Liver (tissue), 9 donors: ENCODE measurements around the gene CTBP1. TPM values are rescaled to one million over a fixed set of nuclear protein-coding genes. Genes with fewer than 3 reads are reported as not detected.

Experiments
- DNase-seq: peaks from one replicate; pipeline ENCODE4 v3.0.0-alpha.2; 2017; ENCODE audit warnings: low spot score
- H3K27ac ChIP-seq, 2 donors: one replicate each; pipeline ENCODE4 v1.7.0; 2013; ENCODE audit warnings: inconsistent platforms in 2 of 2, low read length in 2 of 2, control low read depth in 1 of 2, low read depth in 1 of 2, mild to moderate bottlenecking in 1 of 2
- H3K27me3 ChIP-seq, 4 donors: one replicate each; pipeline versions ENCODE4 v1.6.1 to v1.7.0; 2013; ENCODE audit warnings: low read length in 3 of 4, inconsistent platforms in 1 of 4, mild to moderate bottlenecking in 1 of 4, moderate library complexity in 1 of 4; ENCODE audit not compliant: control insufficient read depth in 4 of 4, insufficient read depth in 4 of 4
- H3K36me3 ChIP-seq, 4 donors: one replicate each; pipeline versions ENCODE4 v1.6.1 to v1.7.0; 2013; ENCODE audit warnings: low read length in 3 of 4, mild to moderate bottlenecking in 3 of 4, low read depth in 1 of 4, moderate library complexity in 1 of 4; ENCODE audit not compliant: control insufficient read depth in 4 of 4, insufficient read depth in 3 of 4
- H3K4me1 ChIP-seq, 4 donors: one replicate each; pipeline versions ENCODE4 v1.6.1 to v1.7.0; 2013; ENCODE audit warnings: low read length in 3 of 4, mild to moderate bottlenecking in 3 of 4, moderate library complexity in 1 of 4; ENCODE audit not compliant: control insufficient read depth in 4 of 4, insufficient read depth in 4 of 4
- H3K4me3 ChIP-seq, 3 donors: one replicate each; pipeline versions ENCODE4 v1.6.1 to v1.7.0; 2013; ENCODE audit warnings: low read length in 3 of 3, control low read depth in 1 of 3, low read depth in 1 of 3, mild to moderate bottlenecking in 1 of 3
- H3K9ac ChIP-seq, 2 donors: one replicate each; pipeline ENCODE4 v1.7.0; 2013; ENCODE audit warnings: low read length in 2 of 2, mild to moderate bottlenecking in 2 of 2, moderate library complexity in 2 of 2, control low read depth in 1 of 2, low read depth in 1 of 2
- H3K9me3 ChIP-seq, 4 donors: one replicate each; pipeline versions ENCODE4 v1.6.1 to v1.7.0; 2013; ENCODE audit warnings: low read length in 3 of 4; ENCODE audit not compliant: control insufficient read depth in 4 of 4
- CTCF ChIP-seq: fragments of 150-350 bp; IDR thresholded peaks from 2 replicates; pipeline ENCODE4 v1.5.1; 2017; ENCODE audit warnings: improper control_type of control experiment, low read depth, low read length; ENCODE audit not compliant: missing input control
- EGR1 ChIP-seq, 2 donors: IDR thresholded peaks; 2 replicates each; pipeline ENCODE4 v1.6.1; 2016 to 2018; ENCODE audit warnings: antibody characterized with exemption in 2 of 2, low read depth in 2 of 2
- FOXA1 ChIP-seq: IDR thresholded peaks from 2 replicates; pipeline ENCODE4 v1.6.1; 2016; ENCODE audit warnings: antibody characterized with exemption
- HNF4A ChIP-seq, 2 donors: conservative IDR thresholded peaks; 2 replicates each; pipeline ENCODE4 v1.6.1; 2016; ENCODE audit warnings: antibody characterized with exemption in 2 of 2, mild to moderate bottlenecking in 2 of 2
- HNF4G ChIP-seq: IDR thresholded peaks from 2 replicates; pipeline ENCODE4 v1.6.1; 2016; ENCODE audit warnings: antibody characterized with exemption
- MAX ChIP-seq: IDR thresholded peaks from 2 replicates; pipeline ENCODE4 v1.6.1; 2016; ENCODE audit warnings: antibody characterized with exemption
- NR2F2 ChIP-seq: IDR thresholded peaks from 2 replicates; pipeline ENCODE4 v1.6.1; 2016; ENCODE audit warnings: antibody characterized with exemption
- RAD21 ChIP-seq, 2 donors: IDR thresholded peaks; 2 replicates each; pipeline ENCODE4 v1.6.1; 2016; ENCODE audit warnings: antibody characterized with exemption in 2 of 2, mild to moderate bottlenecking in 2 of 2
- REST ChIP-seq: IDR thresholded peaks from 2 replicates; pipeline ENCODE4 v1.6.1; 2016; ENCODE audit warnings: antibody characterized with exemption, mild to moderate bottlenecking
- RXRA ChIP-seq, 2 donors: IDR thresholded peaks; 2 replicates each; pipeline ENCODE4 v1.6.1; 2017 to 2018; ENCODE audit warnings: antibody characterized with exemption in 2 of 2, mild to moderate bottlenecking in 1 of 2
- SP1 ChIP-seq: IDR thresholded peaks from 2 replicates; pipeline ENCODE4 v1.6.1; 2018; ENCODE audit warnings: antibody characterized with exemption, mild to moderate bottlenecking
- YY1 ChIP-seq: IDR thresholded peaks from 2 replicates; pipeline ENCODE4 v1.6.1; 2016; ENCODE audit warnings: antibody characterized with exemption, mild to moderate bottlenecking
- ZBTB33 ChIP-seq: IDR thresholded peaks from 2 replicates; pipeline ENCODE4 v1.6.1; 2016; ENCODE audit warnings: antibody characterized with exemption
- WGBS: extraction: QIAGEN DNeasy Blood & Tissue Kit; methylation state at CpG from one replicate; pipeline ENCODE4 v1.1.7; 2013; 5-methylcytosine and 5-hydroxymethylcytosine counted together
- polyA plus RNA-seq, 2 donors: library from polyadenylated mRNA; stranded (reverse) in 1 of 2; unstranded in 1 of 2; fragments of 200-250 nt in 1 of 2; fragments of >200 nt in 1 of 2; fragmentation: Nextera tagmentation in 1 of 2; extraction: Ambion mirVana in 1 of 2; gene quantifications; one replicate each; pipeline versions ENCODE4 v1.2.1 to v1.2.3, GENCODE V29; 2013 to 2015
- total RNA-seq, 2 donors: library from RNA; depleted of rRNA; stranded (reverse); fragments of >200 nt; gene quantifications; one replicate each; pipeline ENCODE4 v1.2.3, GENCODE V29; 2014
- donor health status: healthy.
- donor health status: healthy.
- donor health status: healthy.
- donor health status: healthy.
- donor health status: healthy.

Gene CTBP1
- total and polyA plus RNA-seq, 4 donors, result 27.5 to 156 (median 79.5) TPM

DNA sequence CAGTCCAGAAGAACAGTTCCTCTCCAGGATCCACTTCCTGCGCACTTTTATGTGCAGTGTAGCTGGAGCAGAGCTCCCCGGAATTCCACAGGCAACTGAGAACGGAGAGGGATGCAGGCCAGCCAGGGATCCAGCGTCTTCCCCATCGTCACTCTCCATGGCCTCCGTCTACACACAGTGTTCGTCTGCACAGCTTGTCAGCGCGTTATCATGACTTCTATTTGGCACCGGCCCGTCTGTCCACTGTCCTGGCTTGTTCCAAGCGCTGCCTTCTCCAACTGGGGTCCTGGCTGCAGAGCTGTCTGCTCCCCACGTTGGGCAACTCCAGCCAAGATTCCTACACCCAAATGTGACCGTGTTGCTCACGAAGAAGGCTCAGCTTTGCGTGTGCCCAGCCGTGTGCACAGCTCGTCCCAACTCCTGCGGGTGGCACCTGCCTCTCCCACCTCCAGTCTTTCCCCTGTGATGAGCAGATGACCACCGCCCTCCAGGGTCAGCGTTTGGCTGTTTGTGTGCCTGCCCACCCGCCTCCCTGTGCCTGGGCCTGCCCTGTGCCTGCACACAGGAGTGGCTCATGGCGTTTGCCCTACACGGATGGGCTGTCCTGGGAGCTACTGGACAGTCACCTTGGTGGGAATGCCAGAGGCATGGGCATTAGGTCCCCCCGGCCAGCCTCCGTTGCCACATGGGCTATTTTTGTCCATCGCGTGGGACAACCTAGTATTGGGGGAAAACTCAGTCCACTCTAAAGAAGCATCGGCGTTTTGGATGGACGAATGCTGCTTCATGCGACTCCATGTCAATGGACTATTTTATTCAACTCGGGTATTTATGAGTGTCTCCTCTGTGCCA, 2.2 kb upstream of the CTBP1 start:
- 98% methylated on average over 33 of the region's 33 CpGs for WGBS
- H3K27ac ChIP-seq, result no peak overlapping the region

GRCh38 chr4:1250527-1250812, 1.5 kb upstream of the CTBP1 start:
- H3K27ac ChIP-seq, result peak overlapping the region; percentile 93 to 94
- H3K4me1 ChIP-seq, result peaks cover 10 to 38% (median 30%) of the 10 kb centered on the region in 4 donors
- peak overlapping the region in 1 of 2 donors; percentile 79 for H3K9ac ChIP-seq
- H3K27me3 ChIP-seq, result no peaks in the 10 kb centered on the region
- DNase-seq, result peak; percentile 28
- H3K9me3 ChIP-seq, result peaks cover 0 to 7% (median under 1%) of the 10 kb centered on the region in 4 donors
- H3K4me3 ChIP-seq, result peak overlapping the region in 1 of 3 donors; percentile 66
- WGBS, result 97% methylated on average over 7 of the region's 7 CpGs
- peaks cover 0 to 9% (median 2%) of the 10 kb centered on the region in 4 donors for H3K36me3 ChIP-seq
- TF ChIP-seq FOXA1 (no peak), SP1 (no peak), EGR1 (IDR thresholded peaks at IDR 0.05; ENCODE audit: low read depth in 2 of 2) (no peak), NR2F2 (no peak), CTCF (no peak), ZBTB33 (no peak)

More for the DNA sequence above, 2.2 kb upstream of the CTBP1 start:
- Histone ChIP-seq H3K9me3 (peaks cover 0 to 7% (median under 1%) of the 10 kb centered on the region in 4 donors), H3K27me3 (no peaks in the 10 kb centered on the region), H3K9ac (no peak overlapping the region), H3K36me3 (peaks cover 0 to 9% (median 2%) of the 10 kb centered on the region in 4 donors), H3K4me1 (peaks cover 6 to 31% (median 26%) of the 10 kb centered on the region in 4 donors), H3K4me3 (no peak overlapping the region)
- no peak for DNase-seq
- TF ChIP-seq ZBTB33 (no peak), RAD21 (IDR thresholded peaks at IDR 0.05) (no peak), NR2F2 (no peak), SP1 (no peak), RXRA (IDR thresholded peaks at IDR 0.05) (no peak), FOXA1 (no peak), MAX (no peak), REST (no peak), HNF4G (no peak), YY1 (no peak), HNF4A (conservative IDR thresholded peaks at IDR 0.05) (no peak)
